Peyer's patch (tissue), 4 donors: ENCODE measurements around the gene ALG2.

Experiments used
- CTCF ChIP-seq, 6 experiments: fragments of 450-650 bp in 4 of 6; fragments of 200-600 bp in 2 of 6; sonication (generic) in 1 of 6; IDR thresholded peaks; one replicate each; pipeline ENCODE4 v1.5.1; 2017 to 2019; ENCODE audit warnings: antibody characterized with exemption in 6 of 6, mild to moderate bottlenecking in 3 of 6, moderate library complexity in 1 of 6
- POLR2A ChIP-seq, 2 donors: fragments of 450-650 bp; IDR thresholded peaks; one replicate each; pipeline ENCODE4 v1.5.1; 2017; ENCODE audit warnings: antibody characterized with exemption in 2 of 2, mild to moderate bottlenecking in 2 of 2, moderate library complexity in 2 of 2

GRCh38 chr9:99189186-99189585 lies 32.6 kb downstream of the ALG2 start:
- TF ChIP-seq POLR2A (IDR thresholded peaks at IDR 0.05), result no peak
- TF ChIP-seq CTCF (IDR thresholded peaks at IDR 0.05), result no peak
